Glutamatergic neuron (in vitro differentiated cells): ENCODE data around the gene BAIAP3. TPM values are rescaled to one million over a fixed set of nuclear protein-coding genes. Genes with fewer than 3 reads are reported as not detected.

Experiments
- DNase-seq: peaks from one replicate; pipeline ENCODE4 v3.0.0; 2022
- H3K27ac Mint-ChIP-seq: one replicate; pipeline ENCODE4 v1.8.0; 2020; ENCODE audit warnings: mild to moderate bottlenecking, mixed read lengths, inconsistent platforms; ENCODE audit not compliant: unreplicated experiment
- H3K27me3 Mint-ChIP-seq: one replicate; pipeline ENCODE4 v1.8.0; 2020; ENCODE audit warnings: mild to moderate bottlenecking, moderate library complexity, mixed read lengths, inconsistent platforms; ENCODE audit not compliant: unreplicated experiment
- H3K36me3 Mint-ChIP-seq: one replicate; pipeline ENCODE4 v1.8.0; 2020; ENCODE audit warnings: mild to moderate bottlenecking, mixed read lengths, inconsistent platforms; ENCODE audit not compliant: unreplicated experiment
- H3K4me1 Mint-ChIP-seq: one replicate; pipeline ENCODE4 v1.8.0; 2020; ENCODE audit warnings: mild to moderate bottlenecking, low read depth, mixed read lengths, inconsistent platforms; ENCODE audit not compliant: unreplicated experiment
- H3K4me3 Mint-ChIP-seq: one replicate; pipeline ENCODE4 v1.8.0; 2020; ENCODE audit warnings: mild to moderate bottlenecking, mixed read lengths, inconsistent platforms; ENCODE audit not compliant: unreplicated experiment
- H3K9me3 Mint-ChIP-seq: one replicate; pipeline ENCODE4 v1.8.0; 2020; ENCODE audit warnings: mild to moderate bottlenecking, moderate library complexity, mixed read lengths, inconsistent platforms; ENCODE audit not compliant: unreplicated experiment
- total RNA-seq: library from RNA; stranded (reverse); fragmentation: NEBNext Ultra II Directional; extraction: Animal tissue kit (Norgen Biotek cat#: 25700); gene quantifications from one replicate; pipeline ENCODE4 v1.2.1, GENCODE V29; 2021; ENCODE audit not compliant: unreplicated experiment
- TF ChIP-seq, protein P1 (sequence below): fragments of 200-600 bp; sonication (generic); IDR thresholded peaks from one replicate; pipeline ENCODE4 v1.5.0; 2021; ENCODE audit not compliant: partially characterized antibody, unreplicated experiment

BAIAP3 gene
- total RNA-seq, 1 donor from 2014 or later, result 26.7 TPM

DNA sequence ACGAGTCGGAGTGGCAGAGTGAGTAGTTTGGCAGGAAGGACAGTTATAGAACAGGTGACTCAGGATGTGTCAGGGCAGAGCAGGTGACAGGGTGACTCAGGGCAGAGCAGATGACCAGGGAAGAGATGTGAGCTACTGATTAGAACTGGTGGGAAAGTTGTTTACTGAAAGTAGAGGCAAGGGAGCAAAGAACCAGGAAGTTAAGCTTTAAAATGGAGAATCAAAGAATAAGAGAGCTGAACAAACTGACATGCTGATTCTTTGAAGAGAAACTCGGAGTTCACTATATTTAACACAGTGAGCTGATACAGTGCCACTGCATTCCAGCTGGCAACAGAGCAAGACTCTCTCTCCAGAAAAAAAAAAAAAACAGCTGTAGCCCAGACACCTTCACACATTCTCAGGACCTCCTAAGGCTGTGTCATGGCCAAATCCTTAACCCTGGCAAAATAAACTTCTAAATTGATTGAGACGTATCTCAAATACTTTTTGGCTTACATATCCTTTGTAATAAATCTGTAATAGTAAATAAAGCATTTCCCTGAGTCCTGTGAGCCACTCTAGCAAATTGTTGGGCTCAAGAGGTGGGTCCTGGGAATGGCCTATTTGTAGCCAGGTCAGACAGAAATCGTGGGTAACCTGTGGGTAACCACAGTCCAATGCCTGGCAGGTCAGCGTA is 36.3 kb upstream of the BAIAP3 start:
- H3K27me3 Mint-ChIP-seq, result peaks cover 3% of the 10 kb centered on the region
- H3K36me3 Mint-ChIP-seq, result no peaks in the 10 kb centered on the region
- no peak overlapping the region for H3K4me3 Mint-ChIP-seq
- peaks cover 6% of the 10 kb centered on the region for H3K9me3 Mint-ChIP-seq
- TF ChIP-seq, protein P1, sequence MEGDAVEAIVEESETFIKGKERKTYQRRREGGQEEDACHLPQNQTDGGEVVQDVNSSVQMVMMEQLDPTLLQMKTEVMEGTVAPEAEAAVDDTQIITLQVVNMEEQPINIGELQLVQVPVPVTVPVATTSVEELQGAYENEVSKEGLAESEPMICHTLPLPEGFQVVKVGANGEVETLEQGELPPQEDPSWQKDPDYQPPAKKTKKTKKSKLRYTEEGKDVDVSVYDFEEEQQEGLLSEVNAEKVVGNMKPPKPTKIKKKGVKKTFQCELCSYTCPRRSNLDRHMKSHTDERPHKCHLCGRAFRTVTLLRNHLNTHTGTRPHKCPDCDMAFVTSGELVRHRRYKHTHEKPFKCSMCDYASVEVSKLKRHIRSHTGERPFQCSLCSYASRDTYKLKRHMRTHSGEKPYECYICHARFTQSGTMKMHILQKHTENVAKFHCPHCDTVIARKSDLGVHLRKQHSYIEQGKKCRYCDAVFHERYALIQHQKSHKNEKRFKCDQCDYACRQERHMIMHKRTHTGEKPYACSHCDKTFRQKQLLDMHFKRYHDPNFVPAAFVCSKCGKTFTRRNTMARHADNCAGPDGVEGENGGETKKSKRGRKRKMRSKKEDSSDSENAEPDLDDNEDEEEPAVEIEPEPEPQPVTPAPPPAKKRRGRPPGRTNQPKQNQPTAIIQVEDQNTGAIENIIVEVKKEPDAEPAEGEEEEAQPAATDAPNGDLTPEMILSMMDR, result no peak
- H3K4me1 Mint-ChIP-seq, result peaks cover 4% of the 10 kb centered on the region
- no peak for DNase-seq
- no peak overlapping the region for H3K27ac Mint-ChIP-seq

DNA sequence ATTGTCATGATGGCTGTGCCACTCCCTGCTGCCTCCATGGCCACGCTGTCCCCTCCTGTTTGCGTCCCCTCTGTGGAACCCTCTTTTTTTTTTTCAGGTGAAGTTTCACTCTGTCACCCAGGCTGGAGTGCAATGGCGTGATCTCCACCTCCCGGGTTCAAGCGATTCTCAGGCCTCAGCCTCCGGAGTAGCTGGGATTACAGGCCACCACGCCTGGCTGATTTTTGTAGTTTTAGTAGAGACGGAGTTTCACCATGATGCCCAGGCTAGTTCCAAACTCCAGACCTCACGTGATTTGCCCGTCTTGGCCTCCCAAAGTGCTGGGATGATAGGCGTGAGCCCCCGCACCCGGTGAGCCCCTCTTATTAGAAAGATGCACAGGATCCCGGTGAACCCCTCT is 35.0 kb upstream of the BAIAP3 start:
- H3K4me1 Mint-ChIP-seq, result peaks cover 4% of the 10 kb centered on the region
- H3K9me3 Mint-ChIP-seq, result peaks cover 6% of the 10 kb centered on the region
- DNase-seq, result no peak
- TF ChIP-seq, protein P1, result no peak
- peaks cover 3% of the 10 kb centered on the region for H3K27me3 Mint-ChIP-seq
- H3K4me3 Mint-ChIP-seq, result no peak overlapping the region
- no peaks in the 10 kb centered on the region for H3K36me3 Mint-ChIP-seq
- no peak overlapping the region for H3K27ac Mint-ChIP-seq

DNA sequence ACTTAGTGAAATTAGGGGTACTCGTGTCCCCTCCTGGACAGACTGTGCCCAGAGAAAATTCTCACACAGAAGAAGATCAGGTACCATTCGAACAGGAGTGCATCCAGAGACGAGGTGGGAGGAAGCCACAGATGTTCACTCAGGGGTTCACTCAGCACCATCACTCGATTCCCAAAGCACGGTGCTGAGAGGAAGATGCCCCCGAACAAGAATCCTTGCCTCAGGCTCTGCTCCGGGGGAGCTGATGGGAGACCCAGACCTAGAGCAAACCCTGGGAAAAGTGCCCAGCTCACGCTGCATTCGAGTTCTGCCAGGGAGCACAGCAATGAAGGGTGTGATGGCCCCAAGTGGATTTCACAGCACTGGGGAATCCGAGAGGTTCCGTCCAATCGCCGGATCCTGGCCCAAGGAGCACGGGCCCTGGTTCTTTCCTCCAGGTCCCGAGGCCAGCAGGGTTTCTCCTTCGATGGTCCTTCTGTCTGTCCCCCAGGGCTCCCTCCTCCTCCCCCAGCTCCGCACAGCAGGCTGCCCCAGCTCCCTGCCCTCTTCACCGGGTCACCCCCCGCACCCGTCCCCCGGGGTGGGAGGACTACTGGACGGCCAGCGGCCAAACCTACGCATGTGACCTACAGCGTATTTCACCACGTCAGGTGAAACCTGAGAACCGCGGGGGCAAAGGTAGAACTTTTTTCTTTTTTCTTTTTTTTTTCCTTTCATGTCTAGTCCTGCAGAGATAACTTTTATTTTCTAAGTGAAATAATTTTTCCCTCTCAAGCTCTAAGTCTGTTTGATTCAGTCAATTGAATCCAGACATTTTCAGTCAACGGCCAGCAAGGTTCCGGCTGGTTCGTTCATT is 34.2 kb upstream of the BAIAP3 start:
- Mint-ChIP-seq H3K36me3 (no peaks in the 10 kb centered on the region), H3K4me1 (peaks cover 4% of the 10 kb centered on the region), H3K4me3 (no peak overlapping the region), H3K27me3 (peaks cover 3% of the 10 kb centered on the region), H3K9me3 (peaks cover 6% of the 10 kb centered on the region), H3K27ac (no peak overlapping the region)
- TF ChIP-seq, protein P1, result no peak
- no peak for DNase-seq

DNA sequence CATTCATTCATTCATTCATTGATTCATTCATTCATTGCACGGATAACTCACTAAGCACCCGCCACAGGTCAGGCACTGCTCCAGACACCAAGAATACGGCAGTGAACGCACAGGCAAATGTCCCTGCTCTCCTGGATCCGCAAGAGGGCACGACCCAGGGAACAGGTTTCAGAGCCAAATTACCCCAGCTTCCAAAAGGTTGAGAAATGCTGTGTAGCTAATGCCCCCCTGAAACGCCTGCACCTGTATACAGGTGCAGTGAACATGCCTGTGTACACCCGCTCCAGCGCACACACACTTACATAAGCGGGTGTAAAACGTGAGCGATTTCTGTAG is 33.6 kb upstream of the BAIAP3 start:
- Mint-ChIP-seq H3K9me3 (peaks cover 6% of the 10 kb centered on the region), H3K36me3 (no peaks in the 10 kb centered on the region), H3K4me1 (no peaks in the 10 kb centered on the region), H3K27ac (no peak overlapping the region), H3K4me3 (no peak overlapping the region), H3K27me3 (peaks cover 3% of the 10 kb centered on the region)
- DNase-seq, result no peak
- TF ChIP-seq, protein P1, result no peak
